HG03280 (cell line): ENCODE results near the gene EIF4EBP2.

Source experiments
- ATAC-seq: cut with Tn5 transposase; IDR thresholded peaks from one replicate; pipeline ENCODE4 v1.9.1; 2021; ENCODE audit warnings: mild to moderate bottlenecking, moderate library complexity; ENCODE audit not compliant: unreplicated experiment

Gene EIF4EBP2

GRCh38 chr10:70458329-70459060, 54.5 kb downstream of the EIF4EBP2 start:
- ATAC-seq = no peak

GRCh38 chr10:70459061-70459773, 55.3 kb downstream of the EIF4EBP2 start:
- no peak for ATAC-seq

GRCh38 chr10:70459774-70460490, 56.0 kb downstream of the EIF4EBP2 start:
- no peak for ATAC-seq

GRCh38 chr10:70461397-70462348, 57.7 kb downstream of the EIF4EBP2 start:
- no peak for ATAC-seq

- ATAC-seq = no peak
Observed at GRCh38 chr10:70462349-70462984, 58.5 kb downstream of the EIF4EBP2 start.

- ATAC-seq = no peak
Observed at GRCh38 chr10:70465278-70465677, 61.3 kb downstream of the EIF4EBP2 start.

GRCh38 chr10:70465832-70466231, 61.9 kb downstream of the EIF4EBP2 start:
- no peak for ATAC-seq

GRCh38 chr10:70466951-70467350, 63.0 kb downstream of the EIF4EBP2 start:
- ATAC-seq = no peak

- no peak for ATAC-seq
Observed at GRCh38 chr10:70472799-70473454, 69.0 kb downstream of the EIF4EBP2 start.

- ATAC-seq = no peak
Observed at GRCh38 chr10:70474780-70475179, 70.8 kb downstream of the EIF4EBP2 start.

GRCh38 chr10:70475661-70476060, 71.7 kb downstream of the EIF4EBP2 start:
- ATAC-seq = no peak

- ATAC-seq = no peak
Observed at GRCh38 chr10:70476249-70477035, 72.5 kb downstream of the EIF4EBP2 start.

- no peak for ATAC-seq
Observed at GRCh38 chr10:70477661-70478162, 73.8 kb downstream of the EIF4EBP2 start.
